Tibial artery (tissue), 4 donors: ENCODE measurements around the gene RADIL.

Experiments used
- DNase-seq, 2 donors: peaks; one replicate each; pipeline ENCODE4 v3.0.0-alpha.2; 2019
- H3K27ac ChIP-seq, 2 donors: fragments of 200-600 bp; sonication (generic) in 1 of 2; 1 replicate in 1 of 2; 2 replicates in 1 of 2; pipeline ENCODE4 v1.5.1; 2018 to 2019; ENCODE audit warnings: mild to moderate bottlenecking in 1 of 2
- H3K27me3 ChIP-seq, 2 donors: fragments of 200-600 bp; sonication (generic) in 1 of 2; one replicate each; pipeline versions ENCODE4 v1.5.1 to v1.6.0; 2016 to 2019
- H3K36me3 ChIP-seq, 3 donors: fragments of 200-600 bp; sonication (generic) in 2 of 3; one replicate each; pipeline ENCODE4 v1.5.1; 2016 to 2019; ENCODE audit warnings: mild to moderate bottlenecking in 2 of 3
- H3K4me1 ChIP-seq, 4 donors: fragments of 200-600 bp; sonication (generic) in 2 of 4; 1 replicate in 3 of 4; 2 replicates in 1 of 4; pipeline ENCODE4 v1.5.1; 2016 to 2019
- H3K4me3 ChIP-seq, 2 donors: fragments of 200-600 bp; sonication (generic) in 1 of 2; 1 replicate in 1 of 2; 2 replicates in 1 of 2; pipeline ENCODE4 v1.5.1; 2018 to 2019; ENCODE audit warnings: mild to moderate bottlenecking in 2 of 2
- H3K9me3 ChIP-seq, 3 donors: fragments of 200-600 bp; sonication (generic) in 1 of 3; one replicate each; pipeline ENCODE4 v1.5.1; 2016 to 2019
- CTCF ChIP-seq, 2 experiments: fragments of 200-600 bp in 1 of 2; fragments of 450-650 bp in 1 of 2; IDR thresholded peaks; one replicate each; pipeline ENCODE4 v1.5.1; 2017 to 2019; ENCODE audit warnings: antibody characterized with exemption in 2 of 2, mild to moderate bottlenecking in 1 of 2, moderate library complexity in 1 of 2
- intact Hi-C: fragments of 100-400 bp; cut with DNase I; formaldehyde crosslinking; loops from one replicate; pipeline ENCODE4 v1.15.0; 2023; ENCODE audit warnings: low total_unique reads

The RADIL gene

GRCh38 chr7:4856336-4857057, 27.0 kb downstream of the RADIL start:
- TF ChIP-seq CTCF (IDR thresholded peaks at IDR 0.05) = no peak
- no peaks in the 10 kb centered on the region for H3K36me3 ChIP-seq
- H3K9me3 ChIP-seq = peaks cover 0 to 7% (median 6%) of the 10 kb centered on the region in 3 donors
- DNase-seq = no peak
- H3K4me3 ChIP-seq = no peak overlapping the region
- intact Hi-C loops = no loop called here
- no peaks in the 10 kb centered on the region for H3K4me1 ChIP-seq
- H3K27me3 ChIP-seq = peaks cover 0 to under 1% of the 10 kb centered on the region in 2 donors
- no peak overlapping the region for H3K27ac ChIP-seq

GRCh38 chr7:4854916-4855315, 28.6 kb downstream of the RADIL start:
- no peak overlapping the region for H3K4me3 ChIP-seq
- H3K27ac ChIP-seq = no peak overlapping the region
- intact Hi-C loops = no loop called here
- H3K9me3 ChIP-seq = peaks cover 0 to 8% (median 8%) of the 10 kb centered on the region in 3 donors
- H3K36me3 ChIP-seq = no peaks in the 10 kb centered on the region
- no peaks in the 10 kb centered on the region for H3K27me3 ChIP-seq
- DNase-seq = no peak
- no peaks in the 10 kb centered on the region for H3K4me1 ChIP-seq
- no peak for TF ChIP-seq CTCF (IDR thresholded peaks at IDR 0.05)

GRCh38 chr7:4851459-4852422, 31.8 kb downstream of the RADIL start:
- Histone ChIP-seq H3K4me3 (no peak overlapping the region), H3K27ac (no peak overlapping the region), H3K27me3 (no peaks in the 10 kb centered on the region), H3K36me3 (no peaks in the 10 kb centered on the region), H3K9me3 (peaks cover 0 to 8% (median 8%) of the 10 kb centered on the region in 3 donors), H3K4me1 (no peaks in the 10 kb centered on the region)
- TF ChIP-seq CTCF (IDR thresholded peaks at IDR 0.05) = no peak
- intact Hi-C loops = no loop called here
- DNase-seq = no peak

- no peaks in the 10 kb centered on the region for H3K4me1 ChIP-seq
- no peaks in the 10 kb centered on the region for H3K27me3 ChIP-seq
- intact Hi-C loops = no loop called here
- H3K36me3 ChIP-seq = no peaks in the 10 kb centered on the region
- H3K9me3 ChIP-seq = peaks cover 0 to 8% (median 8%) of the 10 kb centered on the region in 3 donors
- DNase-seq = no peak
- H3K4me3 ChIP-seq = no peak overlapping the region
- TF ChIP-seq CTCF (IDR thresholded peaks at IDR 0.05) = no peak
- no peak overlapping the region for H3K27ac ChIP-seq
Measured at GRCh38 chr7:4850262-4850795, 33.2 kb downstream of the RADIL start.

- H3K27ac ChIP-seq = no peak overlapping the region
- intact Hi-C loops = no loop called here
- TF ChIP-seq CTCF (IDR thresholded peaks at IDR 0.05) = peak in 1 of 2 experiments; percentile 14
- no peak for DNase-seq
- H3K36me3 ChIP-seq = no peaks in the 10 kb centered on the region
- no peaks in the 10 kb centered on the region for H3K27me3 ChIP-seq
- H3K4me1 ChIP-seq = no peaks in the 10 kb centered on the region
- peaks cover 0 to 8% (median 8%) of the 10 kb centered on the region in 3 donors for H3K9me3 ChIP-seq
- no peak overlapping the region for H3K4me3 ChIP-seq
Measured at GRCh38 chr7:4849390-4849789, 34.1 kb downstream of the RADIL start.
